GM21360 (cell line): ENCODE measurements around the gene CDC42EP1.
A peak's percentile ranks its signal among the peaks of the same experiment; 100 is the strongest.
"Not testable (repeated sequence)": the region's sequence is repeated elsewhere in the genome, so short reads cannot be mapped to it uniquely, and the experiment has no call there.

Experiments
- ATAC-seq: cut with Tn5 transposase; IDR thresholded peaks from one replicate; pipeline ENCODE4 v1.9.1; 2021; ENCODE audit warnings: mild to moderate bottlenecking, moderate library complexity; ENCODE audit not compliant: unreplicated experiment

Gene CDC42EP1

DNA sequence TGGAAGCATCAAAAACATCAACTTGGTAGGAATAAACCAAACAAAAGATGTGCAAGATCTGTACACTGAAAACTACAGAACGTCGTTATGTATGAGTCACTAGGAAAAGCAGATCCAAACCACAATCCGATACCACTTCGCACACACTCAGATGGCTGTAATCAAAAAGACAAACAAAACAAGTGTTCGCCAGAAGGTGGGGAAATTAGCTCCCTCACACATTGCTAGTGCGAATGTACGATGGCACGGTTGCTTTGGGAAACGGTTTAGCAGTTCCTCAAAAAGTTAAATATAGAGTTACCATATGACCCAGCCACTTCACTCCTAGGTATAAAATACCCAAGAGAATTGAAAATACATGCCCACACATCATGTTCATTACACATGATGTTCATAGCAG lies 26.3 kb upstream of the CDC42EP1 start:
- no peak for ATAC-seq

DNA sequence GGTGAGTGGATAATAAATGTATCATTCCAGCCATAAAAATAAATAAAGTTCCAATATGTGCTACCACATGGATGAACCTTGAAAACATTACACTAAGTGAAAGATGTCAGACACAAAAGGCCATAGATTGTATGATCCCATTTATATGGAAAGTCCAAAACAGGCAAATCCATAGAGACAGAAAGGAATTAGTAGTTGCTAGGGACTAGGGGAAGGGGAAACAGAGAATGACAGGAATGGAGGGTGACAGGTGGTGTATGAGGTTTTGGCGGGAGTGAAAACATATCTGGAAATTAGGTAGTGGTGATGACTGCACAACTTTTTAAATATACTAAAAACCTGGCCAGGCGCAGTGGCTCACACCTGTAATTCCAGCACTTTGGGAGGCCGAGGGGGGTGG lies 25.8 kb upstream of the CDC42EP1 start:
- ATAC-seq, result no peak

GRCh38 chr22:37535159-37535558 lies 25.1 kb upstream of the CDC42EP1 start:
- ATAC-seq, result no peak

- ATAC-seq, result peak; percentile 57
Observed at GRCh38 chr22:37538590-37539357, 21.5 kb upstream of the CDC42EP1 start.

- not testable (repeated sequence) for ATAC-seq
Observed at GRCh38 chr22:37539790-37540189, 20.5 kb upstream of the CDC42EP1 start.

GRCh38 chr22:37542416-37542815 lies 17.9 kb upstream of the CDC42EP1 start:
- not testable (repeated sequence) for ATAC-seq

GRCh38 chr22:37542959-37543358 lies 17.3 kb upstream of the CDC42EP1 start:
- ATAC-seq, result no peak

- ATAC-seq, result no peak
Observed at GRCh38 chr22:37544955-37545702, 15.2 kb upstream of the CDC42EP1 start.

DNA sequence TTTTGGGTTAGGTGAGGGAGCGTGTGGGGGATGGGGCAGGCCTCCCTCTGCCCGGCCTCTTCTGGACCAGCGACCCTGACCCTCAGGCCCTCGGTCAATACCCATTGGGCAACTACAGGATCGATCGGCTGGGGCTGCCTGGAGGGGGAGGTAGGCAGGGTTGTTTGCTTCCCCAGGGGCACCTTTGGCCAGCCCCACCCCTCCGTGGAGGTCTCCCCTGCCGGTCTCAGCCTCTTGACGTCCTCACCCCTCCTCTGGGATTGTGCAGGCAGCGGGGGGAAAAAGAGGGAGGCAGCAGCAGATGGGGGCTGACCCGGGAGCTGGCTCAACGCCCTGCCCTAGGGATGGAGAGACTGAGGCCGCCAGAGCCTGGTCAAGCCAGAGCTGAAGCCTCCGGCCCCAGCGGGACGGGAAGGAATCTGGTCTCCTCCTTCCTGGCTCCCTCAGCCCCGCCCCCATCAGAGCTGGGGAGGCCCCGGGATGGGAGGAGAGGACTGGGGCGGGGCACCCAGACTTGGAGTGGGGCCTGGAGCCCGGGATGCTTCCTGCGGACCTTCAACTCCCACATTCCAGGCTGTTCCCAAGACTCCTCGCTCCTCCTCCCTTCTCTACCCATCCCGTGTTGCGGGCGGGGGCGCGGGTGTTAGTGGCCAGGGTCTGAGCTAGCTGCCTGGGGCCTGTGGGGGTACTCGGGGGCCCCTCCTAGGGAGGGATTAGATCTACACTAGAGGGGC lies 14.4 kb upstream of the CDC42EP1 start:
- no peak for ATAC-seq

- ATAC-seq, result no peak
Observed at GRCh38 chr22:37546437-37547250, 13.6 kb upstream of the CDC42EP1 start.

GRCh38 chr22:37547251-37547741 lies 13.0 kb upstream of the CDC42EP1 start:
- ATAC-seq, result no peak

- no peak for ATAC-seq
Observed at GRCh38 chr22:37549704-37550059, 10.6 kb upstream of the CDC42EP1 start.

DNA sequence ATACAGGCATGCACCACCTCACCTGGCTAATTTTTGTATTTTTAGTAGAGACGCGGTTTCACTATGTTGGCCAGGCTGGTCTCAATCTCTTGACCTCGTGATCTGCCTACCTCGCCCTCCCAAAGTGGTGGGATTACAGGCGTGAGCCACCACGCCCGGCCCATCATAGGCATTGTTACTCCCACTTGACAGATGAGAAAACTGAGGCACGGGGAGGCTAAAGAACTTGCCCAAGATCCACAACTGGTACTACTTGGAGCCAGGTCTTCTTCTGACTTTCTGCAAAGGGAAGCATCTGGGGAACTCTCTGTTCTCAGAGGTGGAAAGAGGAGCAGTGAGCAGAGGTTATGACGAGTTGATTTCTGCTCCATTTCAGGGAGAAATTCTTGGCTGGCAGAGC lies 9.4 kb upstream of the CDC42EP1 start:
- ATAC-seq, result not testable (repeated sequence)

DNA sequence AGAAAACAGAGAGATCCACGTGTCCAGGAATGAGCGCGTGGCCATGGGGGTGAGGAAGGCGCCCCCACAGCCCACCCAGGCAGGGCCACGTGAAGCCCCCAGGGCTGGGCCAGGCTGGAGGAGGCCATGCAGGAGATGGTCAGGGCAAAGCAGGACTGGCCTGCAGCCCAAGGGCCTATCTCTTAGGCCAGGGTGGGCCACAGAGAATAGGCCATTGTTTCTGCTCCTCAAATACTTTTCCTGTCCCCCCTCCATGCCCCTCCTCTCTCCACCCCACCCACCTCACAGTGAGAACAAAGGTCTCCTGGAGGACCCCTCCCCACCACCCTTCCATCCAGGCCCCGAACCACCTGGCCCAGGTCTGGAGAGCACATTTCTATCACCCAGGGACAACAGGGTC lies 8.3 kb upstream of the CDC42EP1 start:
- no peak for ATAC-seq

- no peak for ATAC-seq
Observed at GRCh38 chr22:37552524-37553163, 7.6 kb upstream of the CDC42EP1 start.

- no peak for ATAC-seq
Observed at GRCh38 chr22:37553725-37554124, 6.6 kb upstream of the CDC42EP1 start.

DNA sequence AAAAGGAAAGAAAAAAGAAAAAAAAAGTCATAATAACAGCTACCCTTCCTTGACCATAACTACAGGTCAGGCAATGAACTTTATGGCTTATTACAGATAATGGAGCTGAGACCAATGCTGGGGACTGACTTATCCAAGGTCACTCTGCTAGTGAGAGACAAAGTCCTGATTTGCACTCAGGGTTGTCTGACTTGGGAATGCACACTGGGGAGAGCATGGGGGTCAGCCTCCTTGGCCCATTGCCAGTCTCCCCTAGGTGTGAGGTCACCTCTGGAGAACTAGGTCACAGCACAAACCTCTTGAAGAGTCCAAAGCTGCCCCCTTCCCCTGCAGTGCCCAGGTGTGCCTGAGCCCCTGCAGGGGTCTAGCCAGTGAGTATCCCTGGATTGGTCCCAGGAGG lies 5.3 kb upstream of the CDC42EP1 start:
- no peak for ATAC-seq

DNA sequence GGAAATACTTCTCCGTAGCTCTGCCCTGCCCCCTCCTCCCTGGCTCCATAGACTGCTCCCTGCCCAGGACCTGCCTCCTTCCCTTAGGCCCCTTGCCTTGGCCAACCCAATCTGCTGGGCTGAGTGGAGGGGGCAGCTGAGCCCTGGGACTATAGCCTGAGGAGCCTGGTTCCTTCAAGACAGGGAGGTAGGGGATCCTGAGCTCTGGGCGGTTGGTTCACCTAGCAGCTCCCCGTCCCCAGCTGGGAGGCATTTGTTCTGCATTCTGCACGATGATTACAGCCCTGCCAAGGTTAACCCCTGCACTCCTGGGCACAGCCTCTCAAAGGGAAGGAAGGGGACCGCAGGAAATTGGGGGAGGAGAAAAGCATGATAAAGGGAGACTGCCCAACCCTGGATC lies 3.6 kb upstream of the CDC42EP1 start:
- ATAC-seq, result no peak

DNA sequence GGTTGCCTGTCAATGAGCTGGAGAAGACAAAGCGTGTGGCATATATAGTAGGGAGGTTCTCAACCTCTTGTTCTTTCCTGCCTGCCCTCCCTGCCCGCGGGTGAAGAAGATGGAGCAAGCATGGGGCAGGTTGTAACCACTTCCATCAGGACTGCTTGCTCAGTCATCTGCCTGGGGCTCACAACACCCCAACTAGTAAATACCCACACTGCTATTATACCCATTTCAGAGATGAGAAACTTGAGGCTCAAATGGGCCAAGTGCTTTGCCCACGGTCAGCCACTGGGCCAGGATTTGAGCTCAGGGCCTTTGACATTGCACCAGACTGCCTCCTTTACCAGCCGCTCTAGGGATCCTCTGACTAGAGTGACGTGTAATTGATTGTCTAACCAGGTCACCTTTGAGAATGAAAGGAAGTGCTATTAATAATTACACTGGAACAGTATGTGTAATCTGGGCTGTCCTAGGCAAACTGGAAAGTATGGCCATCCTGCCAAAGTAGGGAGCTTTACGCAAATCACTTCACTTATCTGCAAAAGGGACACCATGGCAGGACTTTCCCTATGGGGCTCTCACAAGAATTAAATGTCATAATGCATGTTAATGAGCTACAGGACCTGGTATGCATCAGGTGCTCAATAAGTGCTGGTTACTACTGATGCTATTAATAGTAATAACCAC lies 2.8 kb upstream of the CDC42EP1 start:
- no peak for ATAC-seq

- ATAC-seq, result no peak
Observed at GRCh38 chr22:37558815-37559214, 1.5 kb upstream of the CDC42EP1 start.
